HG03432 (cell line): ENCODE data around the gene SAP25.
"Not testable (repeated sequence)": the region's sequence is repeated elsewhere in the genome, so short reads cannot be mapped to it uniquely, and the experiment has no call there.

ENCODE experiments used
- ATAC-seq: cut with Tn5 transposase; IDR thresholded peaks from one replicate; pipeline ENCODE4 v1.9.1; 2021; ENCODE audit warnings: mild to moderate bottlenecking, moderate library complexity; ENCODE audit not compliant: unreplicated experiment

Gene SAP25

DNA sequence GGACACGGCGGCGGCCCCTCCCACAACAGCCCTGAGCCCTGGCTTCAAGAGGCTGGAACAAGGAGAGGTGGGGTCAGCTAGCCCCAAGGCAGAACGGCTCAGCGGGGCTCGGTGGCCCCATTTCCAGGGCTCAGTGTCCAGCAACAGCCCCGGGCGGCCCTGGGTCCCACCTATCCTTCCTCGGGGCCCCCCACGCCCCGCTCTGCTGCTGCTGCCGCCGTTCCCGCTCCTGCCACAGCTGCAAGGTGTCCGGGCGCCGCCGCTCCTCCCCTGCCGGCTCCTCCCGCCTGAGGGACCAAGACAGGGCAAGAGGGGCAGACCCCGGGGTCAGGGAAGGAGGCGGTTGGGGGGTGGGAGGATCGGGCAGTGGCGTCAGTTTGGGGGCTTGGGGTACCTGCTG, 3.4 kb upstream of the SAP25 start:
- no peak for ATAC-seq

DNA sequence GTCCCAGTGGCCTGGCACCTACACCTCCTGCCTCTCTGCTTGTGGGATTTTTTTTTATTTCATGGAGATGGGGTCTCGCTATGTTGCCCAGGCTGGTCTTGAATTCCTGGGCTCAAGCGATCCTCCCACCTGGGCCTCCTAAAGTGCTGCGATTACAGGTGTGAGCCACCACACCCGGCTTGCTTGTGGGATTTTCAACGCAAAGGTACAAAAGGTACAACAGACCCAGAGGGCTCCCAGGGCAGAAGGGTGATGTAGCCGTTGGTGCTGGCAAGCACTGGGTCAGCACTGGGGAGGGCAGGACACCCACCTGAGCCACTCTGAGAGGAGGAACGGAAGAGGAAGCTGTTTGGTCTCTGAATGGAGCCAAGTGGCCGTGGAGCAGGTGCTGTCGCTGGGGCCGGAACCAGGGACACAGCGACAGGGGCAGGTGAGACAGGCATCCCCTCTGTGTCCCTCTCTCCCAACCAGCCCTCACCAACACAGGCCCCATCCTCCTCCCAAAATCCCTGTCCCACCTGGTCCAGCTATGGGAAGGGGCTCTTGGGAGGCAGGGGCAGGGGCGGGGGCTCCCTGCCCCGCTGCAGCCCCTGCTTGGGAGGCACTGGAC, 2.8 kb upstream of the SAP25 start:
- no peak for ATAC-seq

DNA sequence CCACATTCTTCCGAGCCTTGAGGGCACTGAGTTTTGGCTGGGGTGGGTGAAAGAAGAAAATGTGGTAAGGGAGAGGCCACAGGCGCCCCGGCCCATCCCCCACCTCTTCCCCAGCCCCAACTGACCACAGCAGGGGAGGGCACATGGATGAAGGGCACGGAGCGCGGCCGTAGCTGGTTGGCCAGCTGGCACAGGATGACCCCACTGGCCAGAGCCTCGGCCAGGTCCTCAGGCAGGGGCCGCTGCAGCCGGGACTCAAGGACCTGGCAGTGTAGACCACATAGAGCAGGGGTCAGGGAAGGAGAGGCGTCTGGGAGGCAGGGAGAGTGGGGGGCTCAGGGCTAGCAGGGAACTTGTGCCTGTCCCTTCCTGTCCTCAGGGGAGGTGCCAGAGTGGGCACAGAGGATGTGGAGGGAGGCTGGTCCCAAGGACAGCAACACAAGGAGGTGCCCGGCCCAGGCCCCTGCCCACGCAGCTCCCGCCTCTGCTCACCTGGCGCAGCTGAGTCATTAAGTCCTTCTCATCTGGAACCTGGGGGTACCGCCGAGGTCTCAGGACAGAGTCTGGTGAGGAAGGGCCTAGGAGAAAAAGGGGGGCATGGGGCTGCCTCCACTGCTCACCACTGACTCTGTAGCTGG, 2.2 kb upstream of the SAP25 start:
- ATAC-seq, result no peak

DNA sequence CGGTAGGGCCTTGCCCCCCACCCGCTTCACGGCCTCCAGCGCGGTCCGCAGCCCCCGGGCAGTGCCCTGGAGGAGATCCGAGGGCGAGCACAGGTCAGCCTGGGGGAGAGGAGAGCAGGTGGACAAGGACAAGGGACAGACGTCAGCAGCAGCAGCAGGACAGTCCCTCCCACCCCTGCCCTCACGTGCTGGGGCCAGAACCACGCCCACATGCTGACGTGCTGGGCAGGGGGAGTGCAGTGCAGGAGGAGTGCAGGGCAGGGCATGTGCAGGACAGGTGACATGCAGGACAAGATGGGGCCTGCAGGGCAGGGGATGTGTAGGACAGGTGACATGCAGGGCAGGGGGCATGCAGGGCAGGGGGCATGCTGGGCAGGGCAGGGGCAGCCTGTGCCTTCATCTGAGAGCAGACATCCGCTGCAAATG, 1.5 kb upstream of the SAP25 start:
- no peak for ATAC-seq

DNA sequence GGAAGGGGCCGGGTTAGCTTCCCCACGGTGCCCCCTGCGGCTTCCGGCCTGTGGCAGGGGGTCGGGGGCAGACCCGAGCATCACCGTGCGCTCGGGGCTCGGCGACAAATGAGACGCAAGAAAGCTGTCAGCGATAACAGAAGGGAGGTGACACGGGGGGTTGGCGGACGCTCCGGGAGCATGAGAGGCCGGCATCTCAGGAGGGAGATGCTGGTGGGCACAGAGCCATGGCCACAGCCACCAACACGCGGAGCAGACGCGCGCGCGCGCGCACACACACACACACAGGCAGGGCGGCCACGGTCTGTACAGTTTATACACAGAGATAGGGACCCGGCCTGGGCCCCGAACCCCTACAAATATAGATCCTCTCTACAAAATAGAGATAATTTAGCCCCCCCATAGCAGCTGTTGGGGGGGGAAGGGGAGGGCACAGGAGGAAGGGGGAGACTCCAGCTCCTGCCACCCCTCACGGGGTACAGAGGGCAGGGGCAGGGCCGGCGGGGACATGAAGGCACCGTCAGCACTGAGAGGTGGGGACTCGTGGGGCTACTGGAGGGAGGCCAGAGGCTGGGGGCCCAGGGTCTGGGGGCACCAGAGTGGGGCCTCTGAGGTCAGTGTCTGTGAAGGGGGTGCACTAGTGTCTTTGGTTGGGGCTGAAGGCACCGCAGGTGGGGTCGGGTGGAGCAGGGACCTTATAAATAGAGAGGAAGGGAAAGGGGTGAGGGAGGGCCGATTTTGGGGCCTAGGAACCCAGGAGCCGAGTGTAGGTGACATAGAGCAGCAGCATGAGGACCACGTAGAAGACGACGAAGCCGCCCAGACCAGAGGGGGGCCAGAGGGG, 884 bp upstream of the SAP25 start:
- ATAC-seq, result no peak

DNA sequence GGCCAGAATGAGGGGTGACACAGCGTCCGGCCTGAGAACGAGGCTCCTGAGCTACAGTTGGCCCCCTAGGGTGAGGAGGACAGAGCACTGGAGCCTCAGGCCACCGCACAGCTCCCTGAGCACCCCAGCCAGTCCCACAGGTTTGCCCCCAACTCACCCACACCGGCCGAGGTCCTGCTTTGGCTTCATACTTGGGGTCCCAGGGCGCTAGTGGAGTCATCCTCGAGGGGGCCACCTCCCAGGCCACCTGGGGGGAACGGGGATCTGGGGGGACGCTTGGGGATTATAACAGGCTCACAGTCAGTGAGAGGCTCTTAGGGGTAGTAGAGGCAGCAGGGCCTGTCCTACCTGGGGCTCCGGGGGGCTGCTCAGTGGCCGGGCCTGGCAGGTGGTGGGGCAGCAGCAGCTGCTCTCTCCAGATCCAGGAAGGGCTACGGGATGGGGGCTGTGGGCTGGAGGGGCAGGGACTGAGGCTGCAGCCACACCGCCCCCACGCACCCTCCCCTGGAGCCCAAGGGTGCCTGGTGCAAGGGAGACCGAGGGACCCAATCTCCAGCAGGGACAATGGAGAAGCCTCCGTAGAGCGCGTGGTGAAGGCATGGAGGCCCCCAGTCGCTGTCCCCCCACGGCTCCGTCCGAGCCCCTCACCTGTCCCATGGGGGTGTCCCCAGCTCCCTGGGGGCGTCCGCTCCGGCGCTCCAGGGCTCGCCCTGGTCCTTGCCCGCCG, 588 bp downstream of the SAP25 start:
- ATAC-seq, result no peak

DNA sequence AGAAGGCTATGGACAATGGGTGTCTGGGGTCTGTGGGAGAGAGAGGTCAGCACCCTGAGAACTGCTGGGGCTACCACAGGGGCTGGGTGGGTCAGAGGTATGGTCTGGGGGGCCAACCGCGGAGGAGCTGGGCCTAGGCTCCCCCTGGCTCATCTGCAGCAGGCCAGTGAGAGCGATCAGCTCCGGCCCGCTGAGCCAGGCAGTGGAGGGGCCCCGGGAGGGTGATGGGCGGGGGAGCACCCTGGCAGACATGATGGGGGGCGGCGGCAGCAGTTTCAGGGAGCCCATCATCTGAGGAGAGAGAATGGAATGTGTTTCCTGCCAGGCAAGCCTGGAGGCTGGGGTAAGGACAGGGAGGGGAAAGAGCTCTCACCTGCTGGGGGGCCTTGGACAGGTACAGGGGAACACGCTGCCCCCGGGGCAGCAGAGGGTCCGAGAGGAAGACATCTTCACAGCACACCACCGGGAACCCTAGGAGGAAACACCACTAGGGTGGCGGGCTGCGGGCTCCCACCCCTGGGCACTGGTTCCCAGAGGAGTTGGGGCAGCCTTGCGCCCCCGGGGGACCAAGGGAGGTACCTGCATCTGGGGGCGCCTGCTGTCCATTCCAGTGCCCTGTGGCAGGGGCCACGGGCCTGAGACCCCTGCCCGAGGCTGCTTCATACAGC, 1.3 kb downstream of the SAP25 start:
- no peak for ATAC-seq

DNA sequence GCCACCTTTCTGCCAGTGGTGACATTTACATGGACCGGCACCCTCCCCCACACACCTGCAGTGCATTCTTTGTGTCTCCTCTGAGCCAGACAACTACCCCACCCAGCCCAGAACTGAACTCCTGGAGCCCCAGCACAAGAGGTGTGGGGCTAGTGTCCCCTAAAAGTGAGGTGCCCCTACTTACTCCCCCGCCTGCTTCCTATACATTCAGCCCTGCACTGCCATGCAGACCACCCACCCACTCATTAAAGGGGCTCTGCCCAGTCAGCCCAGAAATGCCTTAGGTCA, 1.9 kb downstream of the SAP25 start:
- no peak for ATAC-seq

DNA sequence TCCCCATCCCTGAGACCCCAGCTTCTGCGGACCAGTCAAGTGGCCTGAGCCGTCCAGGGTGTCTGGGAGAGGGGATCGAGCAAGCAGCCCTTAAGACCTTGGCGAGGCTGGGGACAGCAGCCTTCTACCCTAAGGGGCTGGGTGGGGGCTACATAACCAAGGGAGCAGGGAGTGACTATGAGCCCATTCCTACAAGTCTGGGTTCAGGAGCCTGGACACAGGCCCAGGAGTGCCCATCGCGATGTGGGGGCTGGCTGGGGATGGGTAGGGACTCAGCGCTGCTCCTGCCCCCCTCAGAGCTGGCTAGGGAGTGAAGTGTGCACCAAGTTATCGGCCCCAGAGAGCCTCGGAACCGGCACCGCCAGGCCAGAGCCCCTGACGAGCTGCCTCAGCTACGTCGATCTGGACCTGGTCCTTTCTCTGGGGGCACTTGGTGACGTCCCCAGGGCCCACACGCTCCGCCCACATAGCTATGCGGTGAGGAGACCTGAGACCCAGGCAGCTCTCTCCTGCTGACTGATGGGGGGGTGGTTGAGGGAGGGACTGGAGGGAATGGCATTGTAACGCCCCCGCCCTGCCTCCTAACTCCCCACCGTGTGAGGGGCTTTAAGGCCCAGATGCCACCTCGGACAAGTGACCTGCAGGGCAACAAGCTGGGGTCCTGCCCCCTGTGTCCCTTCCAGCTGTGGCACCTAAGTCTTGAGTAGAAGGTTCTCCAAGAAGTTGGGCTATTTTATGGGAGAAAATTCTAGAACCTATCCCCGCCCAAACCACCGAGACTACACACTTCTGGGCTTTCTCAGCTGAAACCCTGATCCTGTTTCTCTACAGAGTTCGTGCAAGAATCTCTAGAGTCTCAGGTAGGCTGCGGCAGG, 2.5 kb downstream of the SAP25 start:
- no peak for ATAC-seq

DNA sequence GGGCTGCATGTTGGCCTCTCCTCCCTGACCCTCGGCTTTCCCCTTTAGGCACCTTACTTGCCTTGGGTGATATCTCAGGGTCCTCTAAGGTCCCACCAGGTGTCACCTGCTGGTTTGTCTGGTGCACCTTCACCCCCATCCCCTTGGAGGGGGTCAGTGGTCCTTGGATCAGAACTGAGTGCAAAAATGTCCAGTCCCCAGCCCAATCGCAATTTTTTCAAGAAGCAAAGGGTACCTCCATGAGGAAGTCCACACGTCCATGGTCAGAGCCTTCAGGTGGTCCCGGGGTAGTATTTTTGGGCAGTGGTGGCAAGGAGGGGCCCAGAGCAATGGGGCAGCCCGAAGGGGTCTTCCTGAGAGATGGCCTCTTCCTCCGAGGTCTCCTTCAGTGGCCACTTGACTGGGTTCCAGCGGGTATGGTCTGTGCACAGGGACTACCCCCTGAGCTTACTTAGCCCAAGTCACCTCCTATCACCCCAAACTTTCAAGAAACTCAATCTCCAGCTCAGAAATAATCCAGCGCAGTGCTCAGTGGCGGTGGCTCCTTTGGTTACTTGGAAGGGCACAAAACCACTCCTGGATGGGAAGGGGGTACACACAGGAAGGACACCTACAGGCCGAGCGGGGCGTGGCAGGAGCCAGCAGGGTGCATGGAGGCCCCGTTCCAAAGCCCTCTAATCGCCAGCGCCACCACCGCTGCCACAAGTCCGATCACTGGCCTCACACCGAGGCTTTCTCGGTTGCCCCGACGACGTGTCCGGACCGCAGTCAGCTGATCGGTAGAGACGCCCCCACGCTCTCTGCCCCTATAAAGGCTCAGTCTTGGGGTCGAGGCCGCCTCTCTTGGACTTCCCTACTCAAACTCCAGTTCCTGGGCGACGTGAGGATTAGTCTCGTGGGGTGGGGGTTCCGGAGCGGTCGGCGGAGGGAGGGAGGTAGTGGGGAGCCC, 4.5 kb downstream of the SAP25 start:
- ATAC-seq, result no peak

DNA sequence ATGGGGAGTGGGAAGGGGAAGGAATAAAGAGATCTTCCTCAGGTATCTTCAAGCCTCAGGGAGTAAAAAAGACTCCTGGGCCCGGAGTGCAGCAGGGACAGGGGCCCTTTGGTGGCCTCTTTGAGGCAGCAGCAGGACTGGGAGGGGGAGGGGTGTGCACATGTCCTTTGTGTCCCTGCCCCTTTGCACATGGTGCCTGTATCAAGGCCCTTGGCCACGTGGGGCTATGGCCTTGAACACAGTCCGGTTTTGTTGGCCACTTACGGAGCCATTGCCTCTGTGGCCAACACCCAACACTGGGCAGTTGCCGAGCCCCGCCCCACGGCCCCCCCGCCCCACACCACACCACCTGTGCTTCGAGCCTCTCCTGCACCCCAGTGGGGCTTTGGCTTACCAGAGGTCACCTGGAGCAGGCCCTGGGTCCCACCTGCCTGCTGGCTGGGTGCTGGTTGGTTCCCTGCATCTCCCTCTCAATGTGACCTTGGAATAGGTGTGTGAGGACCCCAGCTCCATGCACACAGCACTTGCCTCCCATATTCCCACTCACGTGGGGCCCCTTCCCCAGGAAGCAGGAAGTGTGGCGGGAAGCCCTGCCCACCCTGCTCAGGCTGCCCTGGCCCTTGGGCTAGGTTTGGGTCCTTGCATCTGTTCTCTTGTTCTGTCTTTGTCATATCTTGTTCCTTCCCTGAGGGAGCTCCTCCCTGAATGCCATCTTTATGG, 5.4 kb downstream of the SAP25 start:
- ATAC-seq, result no peak

DNA sequence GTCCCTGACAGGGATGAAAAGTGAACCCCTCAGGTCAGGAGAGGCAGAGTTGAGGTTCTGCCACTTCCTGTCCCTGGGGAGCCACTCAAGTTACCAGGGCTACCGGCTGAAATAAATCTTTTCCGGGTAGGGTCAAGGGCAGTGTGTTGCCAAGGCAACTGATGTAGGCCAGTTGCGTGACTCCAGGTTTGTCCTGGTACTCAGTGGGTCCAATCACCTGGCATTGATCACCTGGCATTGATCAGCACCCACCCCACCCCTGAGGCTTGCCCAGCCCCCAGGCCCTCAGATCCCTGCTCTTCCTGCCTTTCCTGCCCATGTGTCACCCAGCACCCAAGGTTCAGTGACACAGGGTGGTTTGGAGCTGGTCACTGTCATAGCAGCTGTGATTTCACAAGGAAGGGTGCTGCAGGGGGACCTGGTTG, 5.9 kb downstream of the SAP25 start:
- ATAC-seq, result no peak

DNA sequence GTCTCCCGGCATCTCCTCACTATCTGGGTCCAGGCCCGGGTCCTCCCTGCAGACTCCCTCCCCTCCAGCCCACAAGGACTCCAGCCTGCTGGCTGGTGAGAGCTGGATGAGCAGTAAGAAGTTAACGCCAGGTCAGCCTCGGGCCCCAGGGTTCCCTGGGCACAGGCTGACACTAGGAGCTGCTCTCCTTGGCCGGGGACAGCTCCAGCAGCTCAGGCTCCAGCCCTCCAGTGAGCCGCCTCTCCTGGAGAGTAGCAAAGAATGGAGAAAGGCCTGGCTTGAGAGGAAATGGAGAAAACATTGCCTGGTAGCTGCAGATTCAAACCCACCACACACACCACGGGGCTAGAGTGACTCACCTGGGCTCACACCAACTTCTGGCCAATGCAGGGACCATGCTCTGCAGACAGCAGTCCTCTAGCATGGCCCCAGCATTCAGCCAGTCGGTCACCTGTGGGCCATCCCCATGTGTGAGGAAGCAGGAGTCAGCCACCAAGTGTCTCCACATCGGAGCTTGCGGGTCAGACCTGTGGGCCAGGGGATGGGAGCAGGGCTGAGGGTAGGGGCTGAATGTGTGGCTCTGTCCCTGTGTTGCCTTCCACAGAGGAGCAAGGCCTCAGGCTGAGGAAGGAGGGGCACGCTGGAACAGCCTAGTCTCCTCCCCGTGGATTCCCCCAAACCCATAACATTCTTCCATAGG, 6.5 kb downstream of the SAP25 start:
- ATAC-seq, result no peak

DNA sequence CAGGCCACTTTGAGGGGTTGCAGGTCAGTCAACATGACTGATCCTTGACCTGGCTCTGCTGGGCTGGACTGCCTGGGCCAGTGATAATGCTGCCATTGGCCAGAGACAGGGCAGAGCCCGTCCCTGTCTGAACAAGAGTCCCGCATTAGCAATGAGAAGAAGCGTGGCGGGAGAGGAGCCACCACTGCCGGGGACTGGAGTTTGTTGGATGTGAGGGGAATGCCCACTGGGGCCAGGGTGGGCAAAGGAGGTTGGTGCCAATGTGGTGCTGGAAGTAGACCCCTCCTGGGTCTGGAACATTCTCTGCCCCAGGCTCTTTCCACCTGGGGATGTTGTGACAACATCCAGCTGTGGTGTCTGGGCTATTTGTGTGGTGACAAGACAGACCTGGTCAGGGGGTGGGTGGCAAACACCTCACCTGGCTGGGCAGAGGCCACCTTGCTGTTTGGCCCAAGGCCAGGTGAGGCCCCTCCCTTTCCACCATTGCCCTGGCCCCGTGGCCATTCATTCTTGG, 7.6 kb downstream of the SAP25 start:
- no peak for ATAC-seq

DNA sequence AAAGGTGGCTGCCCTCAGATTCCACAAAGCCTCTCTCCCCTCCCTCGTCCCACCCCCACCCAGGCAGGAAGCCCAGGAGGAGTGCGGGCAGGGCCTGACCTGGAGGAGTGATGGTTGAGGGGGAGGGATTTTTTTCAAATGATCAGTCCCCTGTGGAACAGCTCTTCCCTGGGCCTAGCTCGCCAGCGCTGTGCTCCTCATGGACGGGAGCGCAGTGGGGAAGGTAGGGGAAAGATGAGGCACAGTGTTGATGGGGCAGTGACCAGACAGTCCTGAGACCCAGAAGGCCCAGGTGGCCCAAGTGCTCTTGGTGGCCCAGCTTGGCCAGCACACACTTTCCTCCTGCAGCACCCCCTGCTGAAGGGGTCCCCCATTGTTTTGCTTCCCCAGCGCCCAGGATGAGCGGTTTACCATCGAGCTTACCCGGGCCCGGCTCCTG, 8.5 kb downstream of the SAP25 start:
- no peak for ATAC-seq

DNA sequence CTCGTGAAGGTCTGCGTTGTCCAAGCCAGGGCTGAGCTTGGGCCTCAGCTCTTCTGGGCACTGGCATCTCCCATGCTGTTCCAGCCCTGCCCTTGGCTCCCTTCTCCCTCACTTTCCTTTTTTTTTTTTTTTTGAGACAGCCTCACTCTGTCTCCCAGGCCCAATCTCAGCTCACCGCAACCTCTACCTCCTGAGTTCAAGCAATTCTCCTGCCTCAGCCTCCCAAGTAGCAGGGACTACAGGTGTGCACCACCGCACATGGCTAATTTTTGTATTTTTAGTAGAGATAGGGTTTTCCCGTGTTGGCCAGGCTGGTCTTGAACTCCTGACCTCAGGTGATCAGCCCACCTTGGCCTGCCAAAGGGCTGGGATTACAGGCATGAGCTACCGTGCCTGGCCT, 9.3 kb downstream of the SAP25 start:
- ATAC-seq, result not testable (repeated sequence)

DNA sequence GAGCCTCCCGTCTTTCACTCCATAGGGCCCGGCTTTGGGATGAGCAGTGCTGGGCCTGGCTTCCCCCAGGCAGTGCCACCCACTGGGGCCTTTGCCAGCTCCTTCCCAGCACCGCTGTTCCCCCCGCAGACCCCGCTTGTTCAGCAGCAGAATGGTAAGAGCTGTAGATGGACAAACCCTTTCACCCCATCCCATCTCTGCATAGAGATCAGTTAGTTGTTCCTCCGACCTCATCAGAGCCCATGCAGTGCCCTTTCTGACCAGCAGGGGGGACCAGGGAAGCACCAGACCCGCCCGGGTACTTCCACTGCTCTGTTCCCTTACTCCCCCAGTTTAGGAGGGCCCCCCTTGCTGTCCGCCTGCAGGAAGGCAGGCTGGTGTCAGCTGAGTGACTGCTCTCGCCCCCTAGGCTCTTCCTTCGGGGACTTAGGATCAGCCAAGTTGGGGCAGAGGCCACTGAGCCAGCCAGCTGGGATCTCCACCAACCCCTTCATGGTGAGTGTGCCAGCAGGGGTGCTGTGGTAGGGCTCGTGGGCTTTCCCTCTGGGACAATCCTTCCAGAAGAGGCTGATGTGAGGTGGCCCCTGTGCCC, 9.8 kb downstream of the SAP25 start:
- ATAC-seq, result no peak
